Stimulated activated CD8-positive, alpha-beta memory T cell treated with anti-CD3 and anti-CD28 coated beads, Interleukin-2, amount 100 ng/mL, for 48 hours (primary cell): Measurements from ENCODE around the gene PDZRN4.
"Not testable (repeated sequence)": the region's sequence is repeated elsewhere in the genome, so short reads cannot be mapped to it uniquely, and the experiment has no call there.

Experiments
- DNase-seq, 2 donors: peaks; one replicate each; pipeline ENCODE4 v3.0.0-alpha.2; 2020; ENCODE audit warnings: low read depth in 2 of 2

PDZRN4 gene

DNA sequence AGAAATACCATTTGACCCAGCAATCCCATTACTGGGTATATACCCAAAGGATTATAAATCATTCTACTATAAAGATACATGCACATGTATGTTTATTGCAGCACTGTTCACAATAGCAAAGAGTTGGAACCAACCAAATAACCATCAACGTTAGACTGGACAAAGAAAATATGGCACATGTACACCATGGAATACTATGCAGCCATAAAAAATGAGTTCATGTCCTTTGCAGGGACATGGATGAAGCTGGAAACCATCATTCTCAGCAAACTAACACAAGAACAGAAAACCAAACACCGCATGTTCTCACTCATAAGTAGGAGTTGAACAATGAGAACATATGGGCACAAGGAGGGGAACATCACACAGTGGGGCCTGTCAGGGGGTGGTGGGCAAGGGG, 97.3 kb downstream of the PDZRN4 start:
- not testable (repeated sequence) for DNase-seq

DNA sequence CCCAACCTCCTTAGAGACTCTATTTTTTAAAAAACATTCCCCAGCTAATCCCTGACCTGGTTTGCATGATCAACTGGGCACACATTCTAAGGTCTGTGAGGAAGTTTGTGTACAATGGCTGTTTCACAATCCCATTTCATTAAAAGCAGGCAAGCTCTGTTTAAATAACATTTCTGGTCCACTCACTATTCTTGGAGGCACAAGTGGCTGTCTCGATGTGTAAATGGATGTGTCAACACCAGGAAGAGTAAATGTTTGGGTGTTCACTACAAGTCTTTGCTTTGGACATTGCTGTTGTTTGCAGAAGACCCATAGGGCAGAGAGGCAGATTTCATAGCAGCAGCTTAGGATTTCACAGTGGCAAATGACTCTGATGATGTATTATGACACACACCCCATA, 98.3 kb downstream of the PDZRN4 start:
- no peak for DNase-seq

DNA sequence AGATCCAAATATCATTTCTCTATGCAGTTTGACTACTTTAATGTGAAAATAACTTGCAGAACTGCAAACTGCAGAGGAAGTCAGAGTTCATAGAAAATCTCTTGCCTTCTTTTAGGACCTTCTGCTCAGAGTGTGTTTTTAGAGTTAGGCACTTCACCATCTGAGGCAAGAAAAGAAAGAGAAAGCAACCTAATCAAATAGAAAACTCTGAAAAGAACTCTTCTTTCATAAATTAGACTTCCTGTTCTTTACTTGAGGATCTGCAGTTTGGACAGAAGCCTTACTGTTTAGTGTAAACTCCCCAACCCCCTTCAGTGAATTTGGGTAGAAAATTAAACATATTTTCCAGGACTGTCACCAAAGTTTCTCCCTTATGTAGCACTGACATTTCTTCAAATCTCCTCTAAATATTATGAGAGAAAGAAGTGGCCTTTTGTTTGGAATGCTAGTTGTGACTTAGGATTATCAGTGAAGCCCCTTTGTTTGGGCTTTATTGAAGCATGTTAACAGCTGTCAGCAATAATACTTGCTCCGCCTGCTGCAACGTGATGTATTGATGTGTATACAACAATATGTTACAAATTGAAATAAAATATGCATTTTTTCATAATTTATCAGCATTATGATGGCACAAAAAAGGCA, 99.5 kb downstream of the PDZRN4 start:
- no peak for DNase-seq

DNA sequence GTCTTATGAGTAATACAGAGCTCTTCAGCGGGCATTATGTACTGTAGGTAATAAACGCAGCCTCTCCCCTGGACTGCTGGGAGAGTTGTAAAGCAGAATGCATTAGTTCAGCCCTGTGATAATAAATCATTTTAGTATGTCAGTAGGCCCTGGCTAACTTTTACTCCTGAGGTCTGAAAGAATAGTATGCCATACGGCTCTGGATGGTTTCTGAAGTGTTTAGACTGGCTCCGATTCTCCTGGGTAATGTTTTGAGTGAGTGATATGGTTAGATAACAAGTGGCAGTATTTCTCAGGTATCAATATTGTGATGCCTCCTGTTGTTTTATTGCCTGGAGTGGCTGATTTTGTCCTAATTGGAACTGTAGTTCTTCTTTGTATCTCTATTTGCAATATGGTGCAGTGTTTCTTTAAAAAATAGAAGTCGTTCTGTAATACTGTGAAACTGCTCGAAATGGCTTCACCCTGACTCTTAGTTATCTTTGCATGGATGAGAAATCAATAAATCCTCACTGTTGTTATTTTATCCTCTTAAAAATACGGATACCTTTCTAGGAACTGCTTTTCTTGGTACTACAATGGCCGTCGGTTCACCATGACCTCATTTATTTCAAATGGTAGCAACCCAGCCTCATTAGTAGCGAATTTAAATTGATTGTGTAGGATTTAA, 100.2 kb downstream of the PDZRN4 start:
- no peak for DNase-seq

DNA sequence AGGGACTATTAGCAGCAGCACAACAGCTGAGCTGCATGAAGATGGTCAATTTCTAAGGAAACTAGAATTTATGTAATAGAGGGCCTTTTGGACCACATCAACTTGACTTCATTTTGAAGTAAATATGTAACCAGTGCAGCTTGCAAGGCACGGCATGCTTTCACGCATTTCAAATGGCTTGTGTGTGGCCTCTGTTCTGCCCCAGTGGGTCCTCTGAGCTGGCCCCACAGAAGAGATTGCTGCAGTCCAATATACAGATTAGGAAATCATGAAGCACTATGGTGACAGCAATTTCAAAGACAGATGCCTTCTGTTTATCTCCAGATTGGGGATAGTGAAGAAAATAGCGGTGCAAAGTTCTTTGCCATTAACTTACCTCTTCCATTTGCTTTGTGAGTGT, 101.4 kb downstream of the PDZRN4 start:
- DNase-seq: no peak

DNA sequence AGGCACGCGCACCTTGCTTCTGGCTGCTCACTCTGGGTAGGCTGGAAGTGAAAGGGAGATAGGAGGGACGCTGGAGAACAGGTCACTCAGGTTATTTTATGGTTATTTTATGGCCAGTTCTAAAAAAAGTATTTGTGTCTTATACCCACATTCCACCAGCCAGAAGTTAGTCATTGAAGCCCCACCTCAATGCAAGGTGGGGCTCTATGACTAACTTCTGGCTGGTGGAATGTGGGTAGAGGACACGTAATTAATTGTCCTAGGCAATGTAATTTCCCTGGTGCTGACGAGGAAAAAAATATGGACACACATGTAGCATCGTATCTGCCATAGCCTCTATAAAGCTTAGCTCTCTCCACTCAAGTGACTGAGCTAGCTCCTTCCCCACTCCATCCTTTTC, 104.9 kb downstream of the PDZRN4 start:
- DNase-seq: no peak

DNA sequence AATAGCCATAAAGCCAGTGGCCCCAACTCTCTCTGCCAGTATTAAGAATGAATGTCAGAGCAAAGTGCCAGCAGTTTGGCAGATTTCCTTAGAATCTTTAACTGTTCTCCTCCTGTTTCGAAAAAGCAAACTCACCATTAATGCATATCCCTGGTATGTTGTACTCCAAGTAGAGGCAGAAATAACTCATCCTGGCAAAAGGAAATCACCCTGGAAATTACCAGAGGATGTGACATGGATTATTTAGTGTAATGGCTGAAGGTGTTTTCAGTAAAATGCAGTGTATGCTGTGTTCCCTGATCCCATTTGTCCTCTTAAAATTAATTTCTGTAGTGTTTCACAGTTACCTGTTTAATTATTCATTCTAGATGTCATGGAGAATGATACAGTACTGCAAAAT, 105.3 kb downstream of the PDZRN4 start:
- DNase-seq: no peak

DNA sequence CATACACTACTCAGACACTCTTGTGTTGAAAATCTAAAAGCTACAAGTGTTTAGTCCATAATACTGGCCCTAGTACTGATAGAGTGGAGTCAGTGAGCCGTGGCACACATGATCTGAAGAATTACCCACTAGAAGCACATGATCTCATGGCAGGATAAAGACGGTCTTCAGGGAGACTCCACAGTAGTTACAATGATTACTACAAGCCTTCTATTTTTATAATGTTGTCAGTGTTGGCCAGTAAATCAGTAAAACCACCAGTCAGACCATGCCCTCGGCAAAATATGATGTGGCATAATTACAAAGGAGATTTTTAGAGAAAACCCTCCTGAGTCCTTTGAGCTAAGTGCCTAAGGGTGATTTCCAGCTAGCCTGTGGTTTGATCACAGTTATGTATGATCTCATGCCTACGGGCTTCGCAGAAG, 114.9 kb downstream of the PDZRN4 start:
- DNase-seq: no peak

DNA sequence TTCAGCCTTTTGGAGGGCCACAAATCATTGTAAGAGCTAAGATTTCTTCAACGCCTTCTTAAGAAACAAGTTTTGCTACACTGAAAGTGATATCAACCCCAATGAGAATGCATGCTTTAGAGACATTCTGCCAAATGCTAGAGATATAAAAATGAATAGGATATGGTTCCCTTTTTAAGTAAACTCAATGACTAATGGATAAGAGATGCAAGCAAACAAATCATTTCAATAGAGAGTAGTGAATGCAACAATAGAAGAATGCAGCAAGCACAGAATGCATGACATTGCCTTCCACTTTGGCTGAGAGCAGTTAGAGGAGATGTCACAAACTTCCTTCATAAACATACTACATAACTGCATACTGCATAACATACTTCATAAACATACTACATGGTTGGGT, 116.4 kb downstream of the PDZRN4 start:
- no peak for DNase-seq

DNA sequence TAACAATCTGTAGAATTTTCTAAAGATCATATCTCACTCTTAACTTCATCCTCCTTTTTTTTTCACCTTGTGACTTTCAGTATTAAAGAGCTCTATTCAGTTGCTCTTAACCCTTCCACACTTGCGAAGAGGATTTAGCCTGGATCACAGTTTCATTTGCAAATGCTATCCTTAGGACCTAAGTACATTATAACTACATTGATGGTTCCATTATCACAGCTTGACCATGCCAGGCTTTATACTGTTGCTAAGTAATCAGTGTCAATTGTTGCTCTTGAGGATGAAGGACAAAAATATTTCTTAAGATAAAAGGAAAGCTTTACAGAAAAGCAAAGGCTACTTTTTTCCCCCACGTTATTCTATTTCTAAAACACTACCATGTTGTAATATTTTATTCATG, 122.2 kb downstream of the PDZRN4 start:
- no peak for DNase-seq

DNA sequence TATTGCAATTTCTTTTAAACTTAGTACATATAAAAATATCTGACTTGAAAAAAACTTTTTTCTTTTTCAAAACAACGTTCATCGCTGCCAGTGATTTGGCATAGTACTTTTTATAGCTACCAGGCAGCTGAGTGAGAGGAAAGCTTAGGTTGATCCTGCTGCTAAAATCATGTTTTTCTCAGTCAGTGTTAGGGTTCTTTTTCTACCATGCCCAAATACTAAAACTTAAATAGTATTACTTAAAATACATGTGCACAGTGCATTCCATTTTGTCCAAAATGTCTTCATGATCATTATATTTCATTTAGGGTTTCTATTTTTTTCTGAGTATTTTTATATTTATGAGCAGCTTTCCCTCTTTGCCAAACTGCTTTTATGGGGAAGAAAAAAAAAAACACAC, 123.8 kb downstream of the PDZRN4 start:
- DNase-seq: no peak

DNA sequence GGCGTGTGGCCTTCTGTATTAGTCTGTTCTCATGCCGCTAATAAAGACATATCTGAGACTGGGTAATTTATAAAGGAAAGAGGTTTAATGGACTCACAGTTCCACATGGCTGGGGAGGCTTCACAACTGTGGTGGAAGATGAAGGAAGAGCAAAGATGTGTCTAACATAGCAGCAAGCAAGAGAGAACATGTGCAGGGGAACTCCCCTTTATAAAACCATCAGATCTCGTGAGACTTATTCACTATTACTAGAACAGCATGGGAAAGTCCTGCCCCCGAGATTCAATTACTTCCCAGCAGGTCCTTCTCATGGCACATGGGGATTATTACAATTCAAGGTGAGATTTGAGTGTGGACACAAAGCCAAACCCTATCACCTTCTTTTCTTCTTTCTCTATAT, 124.3 kb downstream of the PDZRN4 start:
- DNase-seq: not testable (repeated sequence)

DNA sequence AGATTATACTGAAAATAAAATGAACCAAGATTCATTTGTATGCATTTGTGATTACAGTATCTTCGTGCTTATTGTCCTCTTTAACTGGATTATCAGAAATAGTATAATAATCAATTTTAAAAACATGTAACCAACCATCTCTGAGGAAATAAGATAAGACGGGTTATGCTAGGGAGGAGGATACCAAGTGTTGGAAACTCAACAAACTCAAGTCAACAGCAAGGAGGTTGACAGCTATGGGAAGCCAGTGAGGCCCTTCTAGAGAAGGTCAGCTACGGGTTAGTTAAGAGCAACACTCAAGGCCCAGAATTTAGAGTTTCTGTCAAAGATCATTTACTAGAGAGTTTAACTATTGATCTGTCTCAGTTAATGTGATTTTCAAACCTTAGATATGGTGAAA, 137.2 kb downstream of the PDZRN4 start:
- DNase-seq: no peak

DNA sequence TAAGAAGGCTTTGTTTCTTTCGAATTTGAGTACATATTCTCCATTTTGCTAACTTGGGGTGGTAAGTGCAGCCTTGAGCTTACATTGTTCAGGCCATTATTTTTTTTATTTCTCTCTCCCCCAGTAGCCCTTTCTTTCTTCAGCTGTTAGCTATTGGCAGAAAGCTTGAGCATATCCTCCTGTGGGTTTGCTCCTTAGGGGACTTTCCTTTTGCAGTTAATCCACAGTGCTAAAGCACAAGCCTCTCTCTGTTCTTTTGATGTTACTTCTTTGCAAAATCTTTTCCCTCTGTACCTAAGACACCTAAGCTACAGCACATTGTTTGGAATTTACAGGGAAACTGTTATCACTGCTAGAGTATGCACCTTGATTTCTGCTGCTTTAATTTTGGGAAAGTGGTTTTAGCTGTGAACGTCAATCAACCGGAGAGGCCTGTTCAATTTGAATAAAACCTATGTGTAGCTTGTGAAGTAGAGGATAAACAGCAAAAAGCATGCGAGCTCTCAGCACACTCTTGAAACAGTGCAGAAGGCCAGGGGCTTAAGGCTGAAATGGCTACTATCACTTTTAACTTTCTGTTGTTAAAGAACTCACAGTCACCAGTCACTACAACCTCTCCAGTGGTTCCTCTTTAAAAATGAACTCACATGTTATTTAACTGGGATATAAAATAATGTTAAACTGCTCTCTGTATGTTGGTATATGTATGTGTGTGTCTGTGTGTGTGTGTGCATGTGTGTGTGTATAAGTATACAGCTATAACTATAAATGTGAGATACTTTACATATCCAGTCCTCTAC, 139.2 kb downstream of the PDZRN4 start:
- no peak for DNase-seq

DNA sequence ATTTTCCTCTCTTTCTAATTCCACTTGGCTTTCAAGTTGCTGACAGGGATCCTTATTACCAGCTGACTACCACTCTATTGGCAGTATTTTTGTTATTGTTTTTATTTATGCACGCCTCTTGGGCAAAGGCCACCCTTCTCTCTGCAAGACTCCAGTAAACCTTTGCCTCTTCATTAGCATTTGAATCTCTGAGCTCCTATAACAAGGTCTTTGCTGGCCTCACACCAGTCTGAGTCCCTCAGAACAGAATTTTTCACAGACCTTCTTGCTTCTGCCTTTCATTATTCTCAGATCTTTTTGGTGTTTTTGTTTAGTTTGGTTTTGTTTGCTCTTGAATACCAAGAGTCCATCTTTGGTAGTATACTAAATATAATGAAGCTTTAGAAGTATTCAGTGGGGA, 145.9 kb downstream of the PDZRN4 start:
- no peak for DNase-seq

DNA sequence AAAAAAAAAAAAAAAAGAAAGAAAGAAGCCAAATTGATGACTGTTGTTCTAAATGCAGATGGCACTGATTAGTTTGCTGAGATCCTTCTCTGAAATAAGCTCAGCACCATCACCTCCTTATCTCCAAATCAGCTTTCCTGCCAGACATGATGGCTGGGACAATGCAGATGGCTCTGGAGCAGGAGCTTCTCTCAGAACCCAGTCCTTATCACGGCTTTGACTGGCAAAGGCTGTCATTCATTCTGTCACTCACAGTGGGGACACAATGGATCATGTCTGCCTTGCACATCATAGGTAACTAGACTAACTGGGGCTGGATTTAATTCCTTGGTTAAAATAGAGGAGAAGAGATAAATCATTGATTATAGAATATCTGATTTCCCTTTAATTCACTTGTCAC, 146.3 kb downstream of the PDZRN4 start:
- no peak for DNase-seq

DNA sequence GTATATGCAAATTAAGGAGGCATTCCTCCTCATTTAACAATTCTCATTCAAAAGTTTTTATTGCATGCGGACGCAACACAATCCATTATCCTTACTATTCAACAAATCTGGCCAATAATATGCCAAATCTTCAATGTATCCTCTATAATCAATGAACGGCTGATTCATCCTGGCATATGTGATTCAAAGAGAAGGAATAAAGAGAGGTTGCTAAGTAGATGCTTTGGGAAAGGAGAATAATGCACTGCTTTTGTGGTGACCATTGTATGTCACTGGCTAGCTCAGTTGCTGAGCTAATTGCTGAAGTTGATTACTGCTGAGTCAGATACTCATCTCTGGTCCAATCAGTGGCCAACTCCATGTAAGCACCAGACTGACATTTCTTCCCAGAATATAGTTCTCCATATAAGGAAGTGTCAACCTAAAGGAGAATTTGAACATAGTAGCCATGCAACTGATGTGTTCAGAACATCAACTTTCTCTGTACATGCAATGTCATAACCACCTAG, 148.0 kb downstream of the PDZRN4 start:
- DNase-seq: no peak

DNA sequence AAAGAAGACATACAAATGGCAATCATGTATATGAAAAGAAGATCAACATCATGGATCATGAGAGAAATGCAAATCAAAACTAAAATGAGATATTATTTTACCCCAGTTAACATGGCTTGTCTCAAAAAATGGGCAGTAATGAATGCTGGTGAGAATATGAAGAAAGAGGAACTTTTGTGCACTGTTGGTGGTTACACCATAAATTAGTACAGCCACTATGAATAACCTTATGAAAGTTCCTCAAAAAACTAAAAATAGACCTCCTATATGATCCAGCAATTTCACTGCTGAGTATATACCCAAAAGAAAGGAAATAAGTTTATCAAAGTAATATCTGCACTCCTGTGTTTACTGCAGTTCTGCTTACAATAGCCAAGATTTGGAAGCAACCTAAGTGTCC, 151.7 kb downstream of the PDZRN4 start:
- DNase-seq: no peak

DNA sequence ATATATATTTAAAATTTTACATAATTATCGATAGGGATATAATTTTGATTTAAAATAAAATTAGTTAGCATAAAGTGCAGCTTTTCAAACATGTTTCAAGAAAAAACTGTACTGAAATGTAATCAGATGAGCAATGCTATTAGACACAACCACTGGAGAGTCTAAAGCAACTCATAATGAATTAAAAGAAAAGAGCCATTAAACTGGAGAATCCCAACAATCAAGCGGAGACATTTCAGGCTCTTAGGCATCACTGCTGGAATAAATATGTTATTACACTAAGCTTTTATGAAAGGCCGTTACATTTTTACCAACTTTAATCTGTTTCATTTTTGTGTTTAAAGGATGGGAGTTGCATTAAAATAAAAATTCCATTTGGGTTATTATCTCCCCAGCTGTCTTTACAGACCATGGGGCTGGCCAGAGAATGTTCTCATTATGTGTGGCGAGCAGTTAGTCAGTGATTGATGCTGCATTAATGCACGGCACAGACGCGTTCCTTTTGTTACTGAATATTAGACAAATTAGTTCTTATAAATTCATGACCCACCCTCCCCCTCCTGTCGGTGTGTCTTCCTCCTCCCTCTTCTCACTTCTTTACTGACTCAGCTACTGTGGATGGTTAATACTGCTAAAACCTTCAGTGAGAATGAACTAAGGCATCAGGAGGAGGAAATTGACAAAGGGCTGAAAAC, 156.8 kb downstream of the PDZRN4 start:
- DNase-seq: no peak

DNA sequence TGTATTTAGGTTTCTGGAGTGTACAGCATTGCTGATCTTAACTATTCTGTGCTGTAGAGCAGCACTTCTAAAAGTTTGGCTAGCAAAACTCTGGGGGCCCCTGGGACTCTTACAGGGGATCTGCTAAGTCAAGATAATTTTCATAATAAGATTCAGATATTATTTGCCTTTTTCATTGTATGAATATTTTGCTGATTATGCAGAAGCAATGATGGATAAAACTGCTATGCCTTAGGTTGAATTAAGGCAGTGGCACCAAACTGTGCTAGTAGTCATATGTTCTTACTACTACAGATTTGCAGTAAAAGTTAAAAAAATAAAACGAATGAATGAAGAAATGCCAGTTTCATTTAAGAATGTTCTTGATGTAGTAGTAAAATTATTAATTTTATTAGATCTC, 160.1 kb downstream of the PDZRN4 start:
- DNase-seq: no peak

DNA sequence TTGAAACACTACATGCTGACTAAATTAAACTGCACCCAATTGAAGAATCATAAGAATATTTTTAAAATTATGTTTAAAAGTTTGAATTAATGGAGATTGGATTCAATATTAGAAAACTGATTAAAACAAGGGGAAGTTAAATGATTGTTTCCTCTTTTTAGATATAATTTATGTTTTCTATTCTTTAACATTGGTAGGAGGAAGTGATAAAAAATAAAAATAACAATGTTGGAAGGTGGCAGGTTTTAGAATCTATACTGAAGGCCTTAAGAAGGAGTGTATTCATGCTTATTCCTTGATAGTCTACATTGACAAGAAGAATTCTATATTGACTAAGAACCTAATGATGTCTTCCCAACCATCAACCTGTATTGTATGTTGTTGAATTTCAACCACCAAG, 168.1 kb downstream of the PDZRN4 start:
- DNase-seq: no peak

DNA sequence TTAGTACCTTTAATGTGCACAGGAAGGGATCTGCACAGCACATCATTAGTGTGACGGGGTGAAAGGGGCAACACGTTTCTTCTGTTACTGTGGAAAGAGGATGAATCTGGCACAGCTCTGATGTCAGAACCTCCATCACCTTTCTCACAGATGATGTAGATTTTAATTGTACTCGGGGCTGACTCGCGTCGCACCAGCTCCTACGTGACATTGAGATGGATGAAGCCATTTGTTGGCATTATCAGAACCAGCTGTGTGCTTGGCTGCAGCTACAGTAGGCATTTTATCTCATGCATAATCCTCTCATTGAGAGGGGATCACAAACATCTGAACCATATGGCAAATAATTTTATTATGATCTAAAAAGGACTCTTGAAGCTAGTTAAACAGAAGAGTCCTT, 173.6 kb downstream of the PDZRN4 start:
- no peak for DNase-seq
